K562 (cell line): Measurements from ENCODE around the gene SUMO3. TPM values are rescaled to one million over a fixed set of nuclear protein-coding genes. Genes with fewer than 3 reads are reported as not detected.

Source experiments
- ATAC-seq: fragments of 200-7000 bp; cut with Tn5 transposase; 3 replicates; pipeline ENCODE4 v1.9.1; 2020; ENCODE audit warnings: moderate library complexity
- BruUV-seq: library from RNA; stranded (reverse); fragments of 400-500 nt; replicated peaks from 2 replicates; lab custom pipeline; 2021; lab: Mats Ljungman, UMichigan
- CTCF ChIA-PET: fragments of 300-600 bp; formaldehyde crosslinking; extraction: SDS; loops from one replicate; lab custom pipeline; 2021; ENCODE audit warnings: low intra/inter-chr PET ratio; lab: Yijun Ruan, JAX
- POLR2A ChIA-PET: fragments of 300-600, 350-650 bp; sonication (Branson Sonifier 250); formaldehyde crosslinking; extraction: SDS; loops from one replicate; lab custom pipeline; 2021; ENCODE audit warnings: antibody characterized with exemption, inconsistent platforms; lab: Yijun Ruan, JAX
- DNase-seq, 4 experiments: peaks; one replicate each; pipeline versions ENCODE4 v3.0.0 to v3.0.0-alpha.2; 2011 to 2018; ENCODE audit warnings: low spot score in 3 of 4, mixed read lengths in 3 of 4; ENCODE audit errors: extremely low read depth in 1 of 4
- FAIRE-seq: peaks from 2 replicates; lab custom pipeline; 2011; peaks lifted over from hg19 to GRCh38; lab: Jason Lieb, UNC
- H2AFZ ChIP-seq: 2 replicates; pipeline ENCODE4 v1.6.0; 2011; ENCODE audit warnings: low read depth, low read length, control low read depth, inconsistent platforms
- H3K27ac ChIP-seq: fragments of 200-600 bp; 3 replicates; pipeline ENCODE4 v1.8.0; 2011; ENCODE audit warnings: low read depth, mild to moderate bottlenecking, control low read depth, inconsistent platforms, low read length, moderate library complexity, mixed read lengths; ENCODE audit errors: extremely low read depth
- H3K27me3 ChIP-seq, 2 experiments: fragments of 300-600 bp in 1 of 2; 2 replicates in 1 of 2; 3 replicates in 1 of 2; pipeline versions ENCODE4 v1.6.0 to v1.8.0; 2011; ENCODE audit warnings: inconsistent platforms in 2 of 2, low read length in 2 of 2, mild to moderate bottlenecking in 1 of 2, mixed read lengths in 1 of 2, moderate library complexity in 1 of 2; ENCODE audit not compliant: control insufficient read depth in 2 of 2, insufficient read depth in 2 of 2
- H3K36me3 ChIP-seq: fragments of 300-600 bp; 3 replicates; pipeline ENCODE4 v1.8.0; 2011; ENCODE audit warnings: mild to moderate bottlenecking, low read length, inconsistent platforms; ENCODE audit not compliant: control insufficient read depth, insufficient read depth
- H3K4me1 ChIP-seq, 2 experiments: fragments of 200-600 bp in 1 of 2; replicated peaks in 1 of 2; 2 replicates in 1 of 2; 3 replicates in 1 of 2; pipeline versions ENCODE4 v1.5.1 to v1.8.0; 2011; ENCODE audit warnings: inconsistent platforms in 2 of 2, low read length in 2 of 2, mild to moderate bottlenecking in 1 of 2, mixed read lengths in 1 of 2, moderate library complexity in 1 of 2; ENCODE audit not compliant: control insufficient read depth in 2 of 2, insufficient read depth in 2 of 2
- H3K4me2 ChIP-seq: 2 replicates; pipeline ENCODE4 v1.6.1; 2011; ENCODE audit warnings: low read length, control low read depth, inconsistent platforms, mixed read lengths; ENCODE audit not compliant: insufficient read depth
- H3K4me3 ChIP-seq: fragments of 200-600 bp; sonication (generic), shearing (Covaris generic); 2 replicates; pipeline ENCODE4 v1.5.1; 2016; ENCODE audit warnings: control low read depth, inconsistent platforms
- H3K79me2 ChIP-seq: fragments of 200-600 bp; 3 replicates; pipeline ENCODE4 v1.8.0; 2011; ENCODE audit warnings: low read length, inconsistent platforms; ENCODE audit not compliant: control insufficient read depth, insufficient read depth
- H3K9ac ChIP-seq, 2 experiments: 2 replicates each; pipeline versions ENCODE4 v1.6.0 to v1.6.1; 2011; ENCODE audit warnings: low read depth in 2 of 2, low read length in 2 of 2, control low read depth in 1 of 2, inconsistent platforms in 1 of 2, mild to moderate bottlenecking in 1 of 2, mixed read lengths in 1 of 2; ENCODE audit not compliant: insufficient read depth in 1 of 2
- H3K9me1 ChIP-seq: one replicate; pipeline ENCODE4 v1.6.0; 2011; ENCODE audit warnings: inconsistent platforms, mild to moderate bottlenecking, low read length, moderate library complexity; ENCODE audit not compliant: control insufficient read depth, insufficient read depth
- H3K9me3 ChIP-seq: replicated peaks from 2 replicates; pipeline ENCODE4 v1.5.1; 2011; ENCODE audit warnings: low read depth, low read length, inconsistent platforms; ENCODE audit not compliant: control insufficient read depth, insufficient read depth
- H4K20me1 ChIP-seq: replicated peaks from 2 replicates; pipeline ENCODE4 v1.6.1; 2011; ENCODE audit warnings: low read length, inconsistent platforms, mixed read lengths; ENCODE audit not compliant: control insufficient read depth, insufficient read depth
- ATF1 ChIP-seq, 2 experiments: fragments of 450-650 bp in 1 of 2; IDR thresholded peaks; 2 replicates each; pipeline ENCODE4 v1.6.1; 2016; ENCODE audit warnings: missing compliant biosample characterization in 1 of 2, missing genetic modification characterization in 1 of 2
- ATF3 ChIP-seq, 2 experiments: fragments of 450-650 bp in 1 of 2; sonication (generic) in 1 of 2; formaldehyde crosslinking in 1 of 2; IDR thresholded peaks in 1 of 2; conservative IDR thresholded peaks in 1 of 2; 2 replicates each; pipeline versions ENCODE4 v1.6.1 to v1.8.1; 2016 to 2023; ENCODE audit warnings: mild to moderate bottlenecking in 2 of 2, moderate library complexity in 2 of 2, inconsistent platforms in 1 of 2, missing genetic modification reagents in 1 of 2
- CHCHD3 ChIP-seq: fragments of 250-450 bp; sonication (Bioruptor Pico); IDR thresholded peaks from 2 replicates; pipeline ENCODE4 v2.1.2; 2022; ENCODE audit warnings: mild to moderate bottlenecking
- CREM ChIP-seq: IDR thresholded peaks from 2 replicates; pipeline ENCODE4 v1.6.1; 2014; ENCODE audit warnings: antibody characterized with exemption, low read depth
- E2F4 ChIP-seq: sonication (generic); formaldehyde crosslinking; IDR thresholded peaks from 2 replicates; pipeline ENCODE4 v1.8.0; 2022; ENCODE audit warnings: mild to moderate bottlenecking, low read depth, missing genetic modification reagents
- HLTF ChIP-seq: fragments of 450-650 bp; IDR thresholded peaks from 2 replicates; pipeline ENCODE4 v1.6.1; 2016
- MAFK ChIP-seq: IDR thresholded peaks from 2 replicates; pipeline ENCODE4 v1.6.1; 2011; ENCODE audit warnings: low read length, improper control_type of control experiment
- PKNOX1 ChIP-seq: fragments of 450-650 bp; IDR thresholded peaks from 2 replicates; pipeline ENCODE4 v1.6.1; 2016
- RERE ChIP-seq: sonication (generic); formaldehyde crosslinking; IDR thresholded peaks from 2 replicates; pipeline ENCODE4 v1.8.0; 2023; ENCODE audit warnings: missing genetic modification reagents, mild to moderate bottlenecking, borderline replicate concordance
- RUNX1 ChIP-seq: sonication (generic); IDR thresholded peaks from 2 replicates; pipeline ENCODE4 v1.6.1; 2016; ENCODE audit warnings: antibody characterized with exemption, low read depth
- ZBTB8A ChIP-seq: fragments of 450-650 bp; IDR thresholded peaks from 2 replicates; pipeline ENCODE4 v1.6.1; 2018; ENCODE audit warnings: mild to moderate bottlenecking, moderate library complexity; ENCODE audit not compliant: partially characterized antibody
- ZC3H11A ChIP-seq: IDR thresholded peaks from 2 replicates; pipeline ENCODE4 v1.6.1; 2012; ENCODE audit warnings: low read depth, low read length, improper control_type of control experiment
- ZNF436 ChIP-seq: fragments of 250-450, 450-650 bp; sonication (Bioruptor Pico); formaldehyde crosslinking; IDR thresholded peaks from 2 replicates; pipeline ENCODE4 v1.7.0; 2020; ENCODE audit warnings: mild to moderate bottlenecking
- ZNF444 ChIP-seq: fragments of 250-450 bp; sonication (Bioruptor Pico); IDR thresholded peaks from 2 replicates; pipeline ENCODE4 v1.4.0; 2020; ENCODE audit warnings: mild to moderate bottlenecking, moderate library complexity
- ZNF644 ChIP-seq: fragments of 200-800 bp; sonication (Bioruptor generic); IDR thresholded peaks from 2 replicates; pipeline ENCODE4 v1.6.1; 2016; ENCODE audit warnings: low read depth, missing genetic modification characterization, missing compliant biosample characterization
- WGBS: fragments of 100-300 bp; shearing (Covaris generic); methylation state at CpG from one replicate; pipeline ENCODE4 v1.1.6; 2016; ENCODE audit warnings: low coverage, mixed read lengths; ENCODE audit not compliant: insufficient coverage; ENCODE audit errors: missing lambda C conversion rate; 5-methylcytosine and 5-hydroxymethylcytosine counted together
- in situ Hi-C: fragments of 300-500 bp; cut with MboI; formaldehyde crosslinking; loops from 4 replicates; pipeline ENCODE4 v1.15.0; 2018; ENCODE audit warnings: inconsistent platforms, mixed read lengths
- intact Hi-C: fragments of 100-400 bp; cut with micrococcal nuclease; formaldehyde crosslinking; loops from 2 replicates; pipeline ENCODE4 v1.14.2; 2022
- polyA plus RNA-seq, 8 experiments: library from polyadenylated mRNA; depleted of rRNA in 4 of 8; stranded (reverse) in 5 of 8; unstranded in 3 of 8; fragments of >200 nt; fragmentation: Nextera tagmentation in 2 of 8; fragmentation: Illumina TruSeq in 1 of 8; extraction: Ambion mirVana in 2 of 8; extraction: Trizol in 1 of 8; gene quantifications; 2 replicates each; pipeline versions ENCODE4 v1.2.1 to v1.2.3, GENCODE V29; 2011 to 2014; ENCODE audit warnings: inconsistent platforms in 1 of 8, missing spikeins in 1 of 8
- total RNA-seq, 7 experiments: library from RNA; depleted of rRNA in 6 of 7; stranded (reverse); fragments of >200 nt in 6 of 7; fragmentation: Illumina TruSeq in 2 of 7; extraction: Trizol in 2 of 7; gene quantifications; 2 replicates each; pipeline versions ENCODE4 v1.2.1 to v1.2.3, GENCODE V29; 2011 to 2021; ENCODE audit warnings: low replicate concordance in 1 of 7

SUMO3 gene
- total and polyA plus RNA-seq, 9 of the 15 experiments (the other 6 are each of a cell fraction or from before 2014, with no cell fraction given): 13.9 to 143 (median 113) TPM

- DNase-seq (no peak), ATAC-seq (no peak), FAIRE-seq (no peak)
- Histone ChIP-seq H3K36me3 (no peaks in the 10 kb centered on the region), H3K27me3 (no peaks in the 10 kb centered on the region; a peak in 1 of 5 replicates), H3K27ac (no peak overlapping the region), H3K9me3 (peaks cover 6% of the 10 kb centered on the region), H3K4me2 (no peak overlapping the region), H2AFZ (no peak overlapping the region), H3K79me2 (no peaks in the 10 kb centered on the region), H4K20me1 (peaks cover 5% of the 10 kb centered on the region; the same call in 1 of the 2 replicates), H3K9ac (no peak overlapping the region), H3K4me3 (no peak overlapping the region), H3K4me1 (peaks cover 29 to 39% of the 10 kb centered on the region in 2 experiments), H3K9me1 (no peaks in the 10 kb centered on the region)
- in situ Hi-C loops (no loop called here), intact Hi-C loops (loop anchor here (10.0 kb wide), 1 partner anchor 789 kb away; no protein-coding TSS in a partner anchor)
- 37% methylated on average over 5 of the region's 5 CpGs for WGBS
- BruUV-seq: no TSS peak
- ChIA-PET POLR2A (interaction anchor here (0.6 to 1.1 kb wide), 2 partner anchors 14 to 142 kb away, joined by 3 to 5 read pairs; no protein-coding TSS in a partner anchor), CTCF (no interaction called here)
- TF ChIP-seq CHCHD3 (CRISPR knock-in tag) (no peak), ZBTB8A (no peak), RUNX1 (no peak), RERE (CRISPR knock-in tag) (no peak), ZNF444 (CRISPR knock-in tag) (no peak), PKNOX1 (0 out of 2 replicates have a peak, but pooled peaks have one; percentile 28), MAFK (no peak), ATF3 (IDR thresholded peaks at IDR 0.05) (peak; percentile 94), ATF3 (CRISPR knock-in tag; conservative IDR thresholded peaks at IDR 0.05) (no peak), CREM (peak; percentile 78), ZNF436 (CRISPR knock-in tag) (no peak), E2F4 (CRISPR knock-in tag) (no peak), HLTF (no peak), ATF1 (CRISPR knock-in tag; IDR thresholded peaks at IDR 0.05) (no peak), ATF1 (tag; IDR thresholded peaks at IDR 0.05) (peak; percentile 81), ZC3H11A (no peak), ZNF644 (tag) (no peak)
These were observed 15.8 kb upstream of the SUMO3 start for GRCh38 chr21:44833663-44834062.
